22Rv1 (cell line): ENCODE measurements around the gene ZNF112.
"Not testable (repeated sequence)": the region's sequence is repeated elsewhere in the genome, so short reads cannot be mapped to it uniquely, and the experiment has no call there.

Source experiments
- H3K27ac ChIP-seq: fragments of 450-650 bp; 2 replicates; pipeline ENCODE4 v1.5.1; 2017
- ZFX ChIP-seq: fragments of 450-650 bp; IDR thresholded peaks from 2 replicates; pipeline ENCODE4 v1.6.1; 2017; ENCODE audit warnings: antibody characterized with exemption, borderline replicate concordance
- TF ChIP-seq, protein P1 (sequence below): fragments of 450-650 bp; IDR thresholded peaks from 2 replicates; pipeline ENCODE4 v1.5.1; 2017; ENCODE audit warnings: mild to moderate bottlenecking

ZNF112 gene

DNA sequence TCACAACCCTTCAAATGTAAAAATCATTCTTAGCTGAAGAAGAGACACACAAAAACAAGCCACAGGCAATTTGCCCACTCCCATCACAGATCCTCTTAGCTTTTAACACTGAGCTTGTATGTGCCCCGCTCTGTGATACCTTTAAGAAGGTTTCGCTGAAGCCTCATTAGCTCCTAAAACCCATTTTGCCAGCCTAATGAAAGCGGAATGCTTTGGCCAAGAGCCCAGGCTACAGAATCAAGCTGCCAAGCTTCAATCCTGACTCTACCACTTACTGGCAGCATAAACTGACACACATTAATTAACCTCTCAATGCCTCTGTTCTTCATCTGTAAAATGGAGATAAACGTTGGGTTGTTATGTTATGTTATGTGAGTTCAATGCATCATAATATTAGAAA is 10.5 kb downstream of the ZNF112 start:
- no peak overlapping the region for H3K27ac ChIP-seq
- no peak for TF ChIP-seq ZFX
- TF ChIP-seq, protein P1, sequence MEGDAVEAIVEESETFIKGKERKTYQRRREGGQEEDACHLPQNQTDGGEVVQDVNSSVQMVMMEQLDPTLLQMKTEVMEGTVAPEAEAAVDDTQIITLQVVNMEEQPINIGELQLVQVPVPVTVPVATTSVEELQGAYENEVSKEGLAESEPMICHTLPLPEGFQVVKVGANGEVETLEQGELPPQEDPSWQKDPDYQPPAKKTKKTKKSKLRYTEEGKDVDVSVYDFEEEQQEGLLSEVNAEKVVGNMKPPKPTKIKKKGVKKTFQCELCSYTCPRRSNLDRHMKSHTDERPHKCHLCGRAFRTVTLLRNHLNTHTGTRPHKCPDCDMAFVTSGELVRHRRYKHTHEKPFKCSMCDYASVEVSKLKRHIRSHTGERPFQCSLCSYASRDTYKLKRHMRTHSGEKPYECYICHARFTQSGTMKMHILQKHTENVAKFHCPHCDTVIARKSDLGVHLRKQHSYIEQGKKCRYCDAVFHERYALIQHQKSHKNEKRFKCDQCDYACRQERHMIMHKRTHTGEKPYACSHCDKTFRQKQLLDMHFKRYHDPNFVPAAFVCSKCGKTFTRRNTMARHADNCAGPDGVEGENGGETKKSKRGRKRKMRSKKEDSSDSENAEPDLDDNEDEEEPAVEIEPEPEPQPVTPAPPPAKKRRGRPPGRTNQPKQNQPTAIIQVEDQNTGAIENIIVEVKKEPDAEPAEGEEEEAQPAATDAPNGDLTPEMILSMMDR, result no peak

DNA sequence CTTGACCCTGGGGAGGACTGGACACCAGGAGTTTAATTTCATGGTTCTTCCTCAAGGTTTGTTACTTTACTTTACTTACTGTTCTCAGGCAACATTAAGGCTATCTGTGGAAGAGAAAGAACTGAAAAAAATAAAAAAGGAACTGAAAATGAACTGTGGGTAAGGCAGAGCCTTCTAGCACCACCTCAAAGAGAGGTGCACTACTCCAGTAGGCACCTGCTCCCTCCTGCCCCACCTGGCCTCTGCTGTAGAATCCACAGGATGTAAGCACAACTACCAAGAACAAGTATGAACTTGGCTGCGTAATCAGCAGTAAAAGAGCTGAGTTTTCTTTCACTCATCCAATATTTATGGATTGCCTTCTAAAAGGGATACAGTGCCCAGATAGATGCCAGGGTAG is 12.2 kb downstream of the ZNF112 start:
- no peak overlapping the region for H3K27ac ChIP-seq
- TF ChIP-seq, protein P1, result no peak
- TF ChIP-seq ZFX, result no peak

DNA sequence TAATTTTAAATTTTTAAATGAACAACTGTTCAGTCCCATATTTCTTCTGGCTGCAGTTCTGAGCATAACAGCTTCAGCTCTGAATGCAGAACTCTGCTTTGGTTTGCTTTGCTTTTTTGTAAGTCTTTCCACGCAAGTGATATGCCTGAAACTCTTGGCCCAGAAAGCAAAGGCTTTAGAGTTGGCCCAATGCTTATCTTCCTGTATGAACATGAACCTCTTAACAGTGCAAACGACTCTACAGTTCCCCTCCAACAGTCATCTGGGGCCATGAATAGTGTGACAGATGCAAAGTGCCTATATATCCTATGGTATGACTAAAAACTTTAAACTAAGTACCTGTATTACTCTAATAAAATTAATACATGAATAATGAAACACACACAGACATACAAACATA is 14.7 kb downstream of the ZNF112 start:
- TF ChIP-seq, protein P1, result no peak
- no peak for TF ChIP-seq ZFX
- no peak overlapping the region for H3K27ac ChIP-seq

DNA sequence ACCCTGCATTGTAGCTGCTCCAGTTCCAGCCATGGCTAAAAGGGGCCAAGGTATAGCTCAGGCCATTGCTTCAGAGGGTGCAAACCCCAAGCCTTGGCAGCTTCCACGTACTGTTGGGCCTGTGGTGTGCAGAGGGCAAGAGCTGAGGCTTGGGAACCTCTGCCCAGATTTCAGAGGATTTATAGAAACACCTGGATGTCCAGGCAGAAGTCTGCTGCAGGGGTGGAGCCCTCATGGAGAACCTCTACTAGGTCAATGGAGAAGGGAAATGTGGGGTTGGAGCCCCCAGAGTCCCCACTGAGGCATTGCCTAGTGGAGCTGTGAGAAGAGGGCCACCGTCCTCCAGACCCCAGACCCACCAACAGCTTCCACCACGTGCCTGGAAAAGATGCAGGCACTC is 21.8 kb downstream of the ZNF112 start:
- not testable (repeated sequence) for H3K27ac ChIP-seq

DNA sequence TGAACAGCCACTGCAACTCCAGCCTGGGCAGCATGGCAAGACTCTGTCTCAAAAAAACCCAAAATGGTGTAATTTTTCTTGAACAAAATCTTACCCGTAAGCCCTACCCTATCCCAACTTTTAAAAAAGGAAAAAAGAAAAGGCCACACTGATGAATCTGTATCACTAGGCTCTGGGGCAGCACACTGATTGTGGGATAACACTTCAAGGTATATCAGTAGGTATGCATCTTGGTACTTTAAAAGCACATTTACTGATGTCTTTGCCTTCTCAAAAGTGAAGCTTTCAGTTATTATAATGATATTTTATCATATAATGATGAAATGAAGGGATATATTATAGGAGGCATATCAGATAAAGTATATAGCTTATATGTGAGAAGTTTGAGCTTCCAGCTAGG is 24.3 kb downstream of the ZNF112 start:
- no peak overlapping the region for H3K27ac ChIP-seq
- no peak for TF ChIP-seq ZFX
- TF ChIP-seq, protein P1, result no peak

DNA sequence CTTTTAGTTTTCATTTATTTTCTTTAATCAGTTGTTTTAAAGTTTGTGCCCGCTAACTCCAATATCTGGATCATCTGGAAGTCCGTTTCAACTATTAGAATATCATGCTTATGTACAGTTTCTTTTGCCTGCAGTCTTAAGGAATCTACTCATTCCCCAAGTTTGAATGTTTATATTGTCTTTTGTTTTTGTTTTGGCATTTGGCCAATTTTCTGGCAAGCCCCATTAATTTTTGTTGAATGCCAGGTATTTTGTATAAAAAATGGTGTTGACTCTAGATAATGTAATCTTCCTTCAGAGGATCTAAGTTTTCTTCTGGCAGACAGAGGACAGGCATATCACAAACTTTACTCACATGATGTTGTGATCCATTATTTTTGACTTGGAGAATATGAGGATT is 40.6 kb downstream of the ZNF112 start:
- no peak overlapping the region for H3K27ac ChIP-seq
- TF ChIP-seq, protein P1, result no peak
- TF ChIP-seq ZFX, result no peak

DNA sequence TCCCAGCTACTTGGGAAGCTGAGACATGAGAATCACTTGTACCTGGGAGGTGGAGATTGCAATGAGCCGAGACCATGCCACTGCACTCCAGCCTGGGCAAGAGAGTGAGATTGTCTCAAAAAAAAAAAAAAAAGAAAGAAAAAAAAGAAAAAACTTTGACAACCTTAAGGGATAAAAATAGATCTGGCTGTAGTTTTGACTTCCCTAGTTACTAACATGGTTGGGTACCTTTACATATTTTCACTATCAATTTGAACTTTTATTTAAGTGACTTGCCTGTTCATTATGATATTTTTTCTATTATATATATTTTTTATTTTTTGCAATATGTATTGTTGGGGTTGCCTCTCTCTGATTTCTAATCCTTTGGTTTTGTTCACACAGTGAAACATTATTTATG is 43.2 kb downstream of the ZNF112 start:
- TF ChIP-seq ZFX, result no peak
- TF ChIP-seq, protein P1, result no peak

DNA sequence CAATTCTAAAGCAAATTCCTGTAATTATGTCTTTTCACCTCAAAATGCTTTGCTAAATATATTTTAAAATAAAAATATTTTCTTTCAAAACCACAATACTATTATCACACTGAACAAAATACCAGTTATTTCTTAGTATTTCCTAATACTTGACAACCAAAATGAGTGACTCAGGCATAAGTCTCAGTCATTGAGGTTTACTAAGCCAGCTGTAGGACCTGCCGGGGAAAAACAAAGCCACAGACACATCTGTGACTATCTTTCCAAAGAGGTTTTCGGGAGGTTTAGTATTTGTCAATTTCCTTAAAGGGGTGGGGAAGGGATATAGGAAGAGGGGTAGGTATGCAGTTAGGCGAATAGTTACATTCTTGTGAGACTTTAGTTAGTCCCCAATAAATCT is 48.5 kb downstream of the ZNF112 start:
- no peak overlapping the region for H3K27ac ChIP-seq
- TF ChIP-seq ZFX, result no peak
- TF ChIP-seq, protein P1, result no peak

More for the DNA sequence above, 43.2 kb downstream of the ZNF112 start:
- no peak overlapping the region for H3K27ac ChIP-seq
